Fibroblast of the aortic adventitia (primary cell): Measurements from ENCODE around the gene CCDC70. TPM values are rescaled to one million over a fixed set of nuclear protein-coding genes. Genes with fewer than 3 reads are reported as not detected.

ENCODE experiments used
- DNase-seq: peaks from one replicate; pipeline ENCODE4 v3.0.0-alpha.2; 2010; ENCODE audit warnings: low read depth
- H3K4me3 ChIP-seq: 2 replicates; pipeline ENCODE4 v1.5.1; 2011; ENCODE audit warnings: low read depth, mild to moderate bottlenecking, control low read depth, low read length, moderate library complexity
- total RNA-seq: library from RNA; depleted of rRNA; stranded (reverse); fragments of >200 nt; gene quantifications from 2 replicates; pipeline ENCODE4 v1.2.3, GENCODE V29; 2012; ENCODE audit warnings: low replicate concordance
- TF ChIP-seq, protein P1 (sequence below): IDR thresholded peaks from 2 replicates; pipeline ENCODE4 v1.5.1; 2011; ENCODE audit warnings: mild to moderate bottlenecking, low read length, control low read depth, inconsistent platforms; ENCODE audit not compliant: insufficient read depth

Gene CCDC70
- total RNA-seq, 1 donor, result not detected

GRCh38 chr13:51818276-51818675 is 43.5 kb upstream of the CCDC70 start:
- H3K4me3 ChIP-seq, result no peak overlapping the region
- TF ChIP-seq, protein P1, sequence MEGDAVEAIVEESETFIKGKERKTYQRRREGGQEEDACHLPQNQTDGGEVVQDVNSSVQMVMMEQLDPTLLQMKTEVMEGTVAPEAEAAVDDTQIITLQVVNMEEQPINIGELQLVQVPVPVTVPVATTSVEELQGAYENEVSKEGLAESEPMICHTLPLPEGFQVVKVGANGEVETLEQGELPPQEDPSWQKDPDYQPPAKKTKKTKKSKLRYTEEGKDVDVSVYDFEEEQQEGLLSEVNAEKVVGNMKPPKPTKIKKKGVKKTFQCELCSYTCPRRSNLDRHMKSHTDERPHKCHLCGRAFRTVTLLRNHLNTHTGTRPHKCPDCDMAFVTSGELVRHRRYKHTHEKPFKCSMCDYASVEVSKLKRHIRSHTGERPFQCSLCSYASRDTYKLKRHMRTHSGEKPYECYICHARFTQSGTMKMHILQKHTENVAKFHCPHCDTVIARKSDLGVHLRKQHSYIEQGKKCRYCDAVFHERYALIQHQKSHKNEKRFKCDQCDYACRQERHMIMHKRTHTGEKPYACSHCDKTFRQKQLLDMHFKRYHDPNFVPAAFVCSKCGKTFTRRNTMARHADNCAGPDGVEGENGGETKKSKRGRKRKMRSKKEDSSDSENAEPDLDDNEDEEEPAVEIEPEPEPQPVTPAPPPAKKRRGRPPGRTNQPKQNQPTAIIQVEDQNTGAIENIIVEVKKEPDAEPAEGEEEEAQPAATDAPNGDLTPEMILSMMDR, result no peak
- no peak for DNase-seq

DNA sequence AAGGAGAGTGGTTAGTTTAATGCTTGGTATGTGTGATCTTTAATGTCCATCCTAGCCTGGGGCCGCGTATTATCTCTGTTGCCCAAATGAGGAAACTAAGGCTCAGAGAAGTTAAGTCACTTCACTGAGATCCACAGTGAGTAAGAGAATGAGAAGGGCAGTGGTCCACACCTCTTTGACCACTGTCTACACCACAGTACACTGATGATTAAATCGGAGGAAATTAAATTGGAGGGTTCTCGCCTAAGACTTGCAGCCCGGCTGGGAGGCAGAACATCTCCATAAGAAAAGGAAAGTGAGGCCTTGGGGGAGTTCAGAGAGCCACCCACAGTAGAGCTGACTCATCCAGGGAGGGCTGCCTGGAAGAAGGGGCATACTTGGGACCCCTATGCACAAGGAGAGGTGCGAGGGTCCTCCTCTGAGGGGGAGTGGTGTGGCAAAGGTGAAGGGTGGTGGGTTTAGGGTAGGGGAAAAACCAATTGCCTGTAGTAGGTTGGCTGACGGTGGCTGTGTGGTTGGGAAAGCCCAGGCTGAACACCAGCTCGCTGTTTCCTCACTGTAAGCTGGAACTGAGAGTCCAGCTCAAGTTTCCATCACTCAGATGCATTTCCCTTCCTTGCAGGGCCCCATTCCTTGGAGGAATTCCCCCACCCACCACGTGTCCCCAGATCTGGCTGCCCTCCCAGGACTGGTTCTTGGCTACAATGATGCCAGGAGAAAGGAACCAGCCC is 42.8 kb upstream of the CCDC70 start:
- TF ChIP-seq, protein P1, result no peak
- H3K4me3 ChIP-seq, result no peak overlapping the region
- DNase-seq, result peak; percentile 56

DNA sequence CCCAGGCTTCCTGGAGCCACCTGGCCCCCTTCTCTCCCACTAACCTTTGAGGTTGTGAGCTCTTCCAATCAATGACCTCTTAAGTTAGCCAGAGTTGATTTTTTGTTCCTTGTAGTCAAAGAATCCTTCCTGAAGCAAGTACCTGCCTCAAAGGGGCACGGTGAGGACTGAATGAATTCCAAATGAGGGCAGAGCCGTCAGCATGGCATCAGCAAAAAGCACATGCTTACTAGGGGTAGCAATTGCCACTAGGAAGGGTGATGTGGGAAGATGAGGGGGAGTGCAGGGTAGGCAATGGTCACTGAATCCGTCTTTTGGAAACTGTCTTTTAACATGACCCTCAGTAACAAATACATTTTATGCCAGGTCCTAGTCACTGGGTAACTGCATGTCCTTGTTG is 42.2 kb upstream of the CCDC70 start:
- H3K4me3 ChIP-seq, result no peak overlapping the region
- no peak for DNase-seq
- TF ChIP-seq, protein P1, result no peak

GRCh38 chr13:51820016-51820597 is 41.7 kb upstream of the CCDC70 start:
- TF ChIP-seq, protein P1, result no peak
- no peak for DNase-seq
- H3K4me3 ChIP-seq, result no peak overlapping the region

GRCh38 chr13:51821606-51822005 is 40.2 kb upstream of the CCDC70 start:
- no peak overlapping the region for H3K4me3 ChIP-seq
- TF ChIP-seq, protein P1, result no peak
- DNase-seq, result no peak

DNA sequence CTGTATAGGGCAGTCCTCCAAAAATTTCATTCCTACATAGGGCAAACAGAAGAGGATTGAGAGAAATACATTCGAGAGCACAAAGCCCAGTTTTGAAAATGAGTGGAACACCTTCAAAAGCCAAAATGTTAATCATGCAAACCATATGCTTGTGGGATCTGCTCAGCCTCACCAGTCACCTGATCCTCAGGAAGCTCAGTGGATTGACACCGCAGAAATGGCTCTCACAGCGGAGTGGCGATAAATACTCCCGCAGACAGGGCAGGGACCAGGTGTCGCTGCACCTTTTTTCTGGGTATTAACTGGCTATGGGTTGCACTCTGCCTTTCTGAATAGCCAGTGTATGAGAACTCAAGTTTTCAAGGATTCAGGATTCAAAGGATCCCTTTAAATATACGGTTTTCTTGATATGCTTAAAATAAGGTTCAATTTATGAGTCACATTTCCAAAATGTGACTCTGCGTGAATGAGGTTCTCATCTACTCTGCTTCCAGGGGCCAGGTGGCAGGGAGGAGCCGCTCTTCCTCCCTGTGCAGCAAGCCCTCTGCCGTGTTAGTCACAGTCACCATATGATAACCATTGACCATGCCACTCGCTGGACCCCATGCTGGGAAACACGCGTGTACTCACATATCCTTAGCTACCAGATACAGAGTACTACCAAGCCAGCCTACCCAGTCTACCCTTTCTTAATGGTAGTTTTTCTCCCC is 39.5 kb upstream of the CCDC70 start:
- no peak overlapping the region for H3K4me3 ChIP-seq
- TF ChIP-seq, protein P1, result no peak
- no peak for DNase-seq
